AG10803 (cell line): ENCODE data around the gene PHKB.

Source experiments
- DNase-seq: peaks from one replicate; pipeline ENCODE4 v3.0.0; 2010; ENCODE audit warnings: low read depth
- H3K4me3 ChIP-seq: 2 replicates; pipeline ENCODE4 v1.5.1; 2011; ENCODE audit warnings: mild to moderate bottlenecking, low read length, control low read depth
- TF ChIP-seq, protein P1 (sequence below): conservative IDR thresholded peaks from 2 replicates; pipeline ENCODE4 v1.5.1; 2011; ENCODE audit warnings: mild to moderate bottlenecking, low read length, control low read depth, inconsistent platforms

The PHKB gene

DNA sequence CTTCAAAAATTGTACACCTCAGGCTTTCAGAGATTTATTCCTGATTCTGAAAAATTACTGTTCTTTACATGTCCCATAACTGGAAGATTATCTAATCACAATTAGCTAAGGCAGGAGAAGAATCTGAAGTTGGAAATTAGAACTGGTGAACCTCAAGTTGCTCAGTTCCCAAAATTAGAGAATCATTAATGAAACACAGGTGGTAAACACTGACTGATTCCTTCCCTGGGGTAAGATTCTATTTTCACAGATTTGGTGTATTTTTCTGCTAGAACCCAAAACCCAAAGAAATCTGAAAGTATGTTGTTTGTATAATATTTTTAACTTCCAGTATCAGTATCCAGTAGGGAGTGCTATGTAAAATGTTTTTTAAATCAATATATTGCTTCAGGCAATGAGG lies 25.7 kb downstream of the PHKB start:
- no peak overlapping the region for H3K4me3 ChIP-seq
- no peak for DNase-seq
- TF ChIP-seq, protein P1, sequence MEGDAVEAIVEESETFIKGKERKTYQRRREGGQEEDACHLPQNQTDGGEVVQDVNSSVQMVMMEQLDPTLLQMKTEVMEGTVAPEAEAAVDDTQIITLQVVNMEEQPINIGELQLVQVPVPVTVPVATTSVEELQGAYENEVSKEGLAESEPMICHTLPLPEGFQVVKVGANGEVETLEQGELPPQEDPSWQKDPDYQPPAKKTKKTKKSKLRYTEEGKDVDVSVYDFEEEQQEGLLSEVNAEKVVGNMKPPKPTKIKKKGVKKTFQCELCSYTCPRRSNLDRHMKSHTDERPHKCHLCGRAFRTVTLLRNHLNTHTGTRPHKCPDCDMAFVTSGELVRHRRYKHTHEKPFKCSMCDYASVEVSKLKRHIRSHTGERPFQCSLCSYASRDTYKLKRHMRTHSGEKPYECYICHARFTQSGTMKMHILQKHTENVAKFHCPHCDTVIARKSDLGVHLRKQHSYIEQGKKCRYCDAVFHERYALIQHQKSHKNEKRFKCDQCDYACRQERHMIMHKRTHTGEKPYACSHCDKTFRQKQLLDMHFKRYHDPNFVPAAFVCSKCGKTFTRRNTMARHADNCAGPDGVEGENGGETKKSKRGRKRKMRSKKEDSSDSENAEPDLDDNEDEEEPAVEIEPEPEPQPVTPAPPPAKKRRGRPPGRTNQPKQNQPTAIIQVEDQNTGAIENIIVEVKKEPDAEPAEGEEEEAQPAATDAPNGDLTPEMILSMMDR, result no peak

DNA sequence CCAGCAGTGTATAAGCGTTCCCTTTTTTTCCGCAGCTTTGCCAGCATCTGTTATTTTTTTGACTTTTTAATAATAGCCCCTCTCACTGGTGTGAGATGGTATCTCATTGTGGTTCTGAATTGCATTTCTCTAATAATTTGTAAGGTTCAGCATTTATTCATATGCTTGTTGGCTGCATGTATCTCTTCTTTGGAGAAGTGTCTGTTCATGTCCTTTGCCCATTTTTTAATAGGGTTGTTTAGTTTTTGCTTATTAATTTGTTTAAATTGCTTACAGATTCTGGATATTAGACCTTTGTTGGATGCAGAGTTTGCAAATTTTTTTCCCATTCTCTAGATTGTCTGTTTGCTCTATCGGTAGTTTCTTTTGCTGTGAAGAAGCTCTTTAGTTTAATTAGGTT lies 26.9 kb downstream of the PHKB start:
- no peak overlapping the region for H3K4me3 ChIP-seq
- DNase-seq, result no peak
- TF ChIP-seq, protein P1, result no peak

DNA sequence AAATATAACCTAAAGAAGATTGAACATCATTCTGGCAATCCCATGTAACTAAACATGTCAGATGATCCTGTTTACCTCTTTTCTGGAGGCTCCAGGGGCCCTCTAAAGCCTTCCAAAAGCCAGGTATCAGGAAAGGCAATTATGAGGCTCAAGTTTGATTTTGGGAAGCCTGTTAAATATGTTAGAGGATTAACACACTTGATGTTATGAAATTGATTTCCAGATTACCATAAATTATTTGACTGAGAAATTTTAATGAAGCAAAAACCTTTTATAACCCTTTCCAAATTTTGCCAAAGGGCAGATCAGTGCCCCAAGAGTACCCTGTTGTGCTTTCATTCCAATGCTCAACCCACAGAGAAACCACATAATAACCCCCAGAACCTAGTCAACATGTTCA lies 29.3 kb downstream of the PHKB start:
- TF ChIP-seq, protein P1, result no peak
- no peak overlapping the region for H3K4me3 ChIP-seq
- no peak for DNase-seq

DNA sequence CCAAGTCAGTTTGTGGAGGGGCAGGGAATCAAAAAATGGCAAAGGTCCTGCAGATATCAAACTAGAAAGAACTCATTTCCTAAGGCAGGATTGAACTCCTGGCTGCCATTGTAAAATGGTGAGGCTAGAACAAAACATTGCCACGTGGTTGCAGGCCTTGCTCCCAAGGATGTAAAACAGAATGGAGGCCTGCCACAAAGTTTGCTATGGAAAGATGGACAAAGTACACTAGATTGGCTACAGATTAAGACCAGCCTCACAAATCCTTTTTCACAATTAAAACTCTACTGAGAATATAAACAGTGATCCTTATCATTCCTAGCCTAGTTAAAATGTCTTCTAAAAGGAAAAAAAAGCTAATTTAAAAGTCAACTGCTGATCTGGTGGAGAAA lies 30.9 kb downstream of the PHKB start:
- no peak for DNase-seq
- H3K4me3 ChIP-seq, result no peak overlapping the region
- TF ChIP-seq, protein P1, result no peak

DNA sequence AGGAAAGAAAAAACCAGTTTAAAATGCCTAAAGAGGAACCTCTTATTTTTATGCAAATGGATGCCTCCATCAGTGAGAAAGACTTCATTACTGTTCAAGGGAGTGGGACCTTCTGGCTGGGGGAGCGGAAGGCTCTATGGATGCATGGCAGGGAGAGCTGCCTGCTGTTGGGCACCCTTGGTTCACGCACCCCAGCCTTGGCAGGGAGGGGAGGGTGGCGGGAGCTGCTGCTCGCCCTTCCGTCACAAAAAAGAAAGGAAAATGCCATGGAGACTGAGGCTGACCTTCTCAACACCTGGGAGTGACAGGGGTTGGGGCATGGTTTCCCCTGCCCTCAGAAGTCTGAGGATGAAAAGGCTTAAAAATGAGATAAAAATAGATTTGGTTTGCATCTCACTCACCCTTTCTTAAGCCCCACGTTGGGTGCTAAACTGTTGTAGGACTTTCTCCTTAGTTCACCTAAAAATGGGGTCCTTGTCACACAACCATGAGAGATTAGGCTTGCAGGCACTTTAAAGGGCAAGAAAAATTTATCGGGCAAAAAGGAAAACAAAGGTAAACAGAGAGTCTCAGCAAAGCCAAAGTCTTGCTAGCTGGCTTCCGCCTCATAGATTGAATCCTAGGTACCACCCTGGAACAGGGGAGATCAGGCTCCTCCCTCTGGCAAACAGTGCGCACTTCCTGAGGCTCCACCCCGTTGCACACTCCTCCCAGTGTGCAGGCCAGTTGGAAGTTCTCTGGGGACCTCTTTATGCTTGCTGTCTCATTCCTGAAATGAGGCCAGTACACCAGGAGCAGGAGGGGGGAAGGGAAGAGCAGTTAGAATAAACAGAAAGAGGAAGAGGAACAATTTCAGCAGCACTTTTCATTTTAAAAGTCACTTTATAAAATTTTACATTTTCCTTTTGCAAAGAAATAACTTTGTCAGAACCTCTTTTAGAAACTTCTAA lies 31.6 kb downstream of the PHKB start:
- no peak overlapping the region for H3K4me3 ChIP-seq
- peak; percentile 47 for DNase-seq

DNA sequence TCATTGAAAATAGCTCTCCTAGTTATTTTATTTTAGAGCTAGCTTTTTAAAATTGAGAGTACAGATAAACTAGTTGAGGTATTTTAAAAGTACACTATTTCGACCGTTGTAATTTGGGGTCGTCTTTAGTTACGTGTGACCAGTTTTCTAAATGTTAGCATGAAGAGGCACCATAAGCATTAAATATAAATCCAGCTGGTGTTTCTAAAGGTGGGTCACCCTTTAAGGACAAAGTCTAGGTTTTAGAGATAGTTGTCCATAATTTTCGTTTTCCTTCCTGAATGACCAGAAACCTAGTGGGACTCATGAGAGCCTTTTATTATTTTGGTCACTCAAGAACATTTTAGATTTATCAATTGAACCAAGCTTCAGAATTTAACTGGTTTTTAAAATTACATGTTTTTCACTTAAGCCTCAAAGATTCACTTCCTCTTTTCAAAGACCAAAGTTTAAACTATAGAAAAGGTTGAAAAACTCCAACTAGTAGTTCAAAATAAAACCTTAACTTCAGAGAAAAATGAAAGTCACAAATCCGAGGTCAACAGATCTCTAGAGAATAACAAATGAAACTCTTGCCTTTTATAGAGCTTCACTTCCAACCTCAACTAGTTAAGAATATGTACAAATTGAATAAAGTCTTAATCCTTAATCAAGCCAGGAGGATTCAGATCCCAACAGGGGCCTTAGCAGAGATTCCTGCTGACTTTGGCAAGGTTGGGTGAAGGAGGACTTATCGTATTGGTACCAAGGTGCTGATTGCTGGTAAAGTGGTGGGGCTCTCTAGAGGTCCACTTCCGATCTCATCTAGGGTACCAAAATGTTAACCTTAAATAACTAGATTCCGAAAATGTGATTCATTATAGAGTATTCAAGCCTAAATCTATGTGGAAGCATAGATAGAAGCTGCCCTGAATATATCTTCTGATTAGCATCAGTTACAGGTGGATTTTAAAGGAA lies 32.5 kb downstream of the PHKB start:
- no peak overlapping the region for H3K4me3 ChIP-seq
- DNase-seq, result no peak
- TF ChIP-seq, protein P1, result no peak

More for the DNA sequence above, 31.6 kb downstream of the PHKB start:
- TF ChIP-seq, protein P1, result no peak
